HCT116 (cell line): ENCODE results near the gene PURB. TPM values are rescaled to one million over a fixed set of nuclear protein-coding genes. Genes with fewer than 3 reads are reported as not detected.

Experiments
- ATAC-seq: fragments of 200-7000 bp; cut with Tn5 transposase; 2 replicates; pipeline ENCODE4 v1.9.1; 2020; ENCODE audit warnings: mild to moderate bottlenecking, moderate library complexity
- BruUV-seq: library from RNA; stranded (reverse); fragments of 400-500 nt; replicated peaks from 2 replicates; lab custom pipeline; 2021; lab: Mats Ljungman, UMichigan
- CTCF ChIA-PET: fragments of 300-600 bp; sonication (Branson Sonifier 250); formaldehyde crosslinking; loops from one replicate; lab custom pipeline; 2021; ENCODE audit warnings: antibody characterized with exemption; lab: Charles Lee
- POLR2A ChIA-PET: fragments of 300-600, 350-600 bp; sonication (Branson Sonifier 250); formaldehyde crosslinking; loops from one replicate; lab custom pipeline; 2021; ENCODE audit warnings: antibody characterized with exemption; lab: Charles Lee
- RAD21 ChIA-PET, 2 experiments: fragments of 300-600 bp; sonication (Branson Sonifier 250); formaldehyde crosslinking; loops; one replicate each; lab custom pipeline; 2023; ENCODE audit warnings: low total read pairs in 2 of 2; ENCODE audit not compliant: uncharacterized antibody in 2 of 2, unreplicated experiment in 2 of 2, low non-redundant PET in 1 of 2; lab: Charles Lee
- DNase-seq: peaks from one replicate; pipeline ENCODE4 v3.0.0-alpha.2; 2010; ENCODE audit warnings: low read depth, low spot score
- H2AFZ ChIP-seq: fragments of 200-600 bp; shearing (Covaris generic), sonication (generic); 2 replicates; pipeline ENCODE4 v1.6.1; 2017; ENCODE audit warnings: low read depth, mixed run types, mixed read lengths, antibody characterized with exemption, low read length; ENCODE audit not compliant: poor library complexity, severe bottlenecking
- H3K27ac ChIP-seq: 2 replicates; pipeline ENCODE4 v1.5.1; 2012; ENCODE audit warnings: low read depth, low read length
- H3K27me3 ChIP-seq: fragments of 200-600 bp; sonication (generic); 2 replicates; pipeline ENCODE4 v1.6.1; 2016; ENCODE audit warnings: mixed run types, low read length, mixed read lengths; ENCODE audit not compliant: insufficient read depth
- H3K36me3 ChIP-seq, 2 experiments: fragments of 200-500 bp in 1 of 2; fragments of 200-600 bp in 1 of 2; sonication (Bioruptor generic) in 1 of 2; sonication (generic) in 1 of 2; 2 replicates each; pipeline versions ENCODE4 v1.5.1 to v1.6.1; 2014 to 2016; ENCODE audit warnings: low read length in 2 of 2, inconsistent platforms in 1 of 2, mixed read lengths in 1 of 2, mixed run types in 1 of 2; ENCODE audit not compliant: insufficient read depth in 2 of 2, control insufficient read depth in 1 of 2
- H3K4me1 ChIP-seq, 2 experiments: fragments of 200-600 bp in 1 of 2; sonication (generic) in 1 of 2; 2 replicates each; pipeline versions ENCODE4 v1.5.1 to v1.6.1; 2012 to 2017; ENCODE audit warnings: low read length in 2 of 2, inconsistent platforms in 1 of 2, mild to moderate bottlenecking in 1 of 2, mixed read lengths in 1 of 2, mixed run types in 1 of 2, moderate library complexity in 1 of 2; ENCODE audit not compliant: insufficient read depth in 2 of 2, control insufficient read depth in 1 of 2
- H3K4me2 ChIP-seq: fragments of 200-600 bp; sonication (generic); 2 replicates; pipeline ENCODE4 v1.6.1; 2017; ENCODE audit warnings: mixed run types, low read length, mixed read lengths
- H3K4me3 ChIP-seq, 2 experiments: fragments of 200-600 bp in 1 of 2; sonication (generic) in 1 of 2; replicated peaks in 1 of 2; 2 replicates each; pipeline ENCODE4 v1.5.1; 2011 to 2016; ENCODE audit warnings: low read length in 2 of 2, control low read depth in 1 of 2, low read depth in 1 of 2, mild to moderate bottlenecking in 1 of 2, mixed read lengths in 1 of 2, mixed run types in 1 of 2
- H3K79me2 ChIP-seq: fragments of 200-600 bp; sonication (generic); 2 replicates; pipeline ENCODE4 v1.6.1; 2017; ENCODE audit warnings: mild to moderate bottlenecking, mixed run types, low read length, moderate library complexity, mixed read lengths; ENCODE audit not compliant: insufficient read depth
- H3K9ac ChIP-seq: fragments of 200-600 bp; sonication (generic); 2 replicates; pipeline ENCODE4 v1.6.1; 2016; ENCODE audit warnings: low read length, mixed read lengths
- H3K9me2 ChIP-seq: fragments of 200-600 bp; sonication (generic), shearing (Covaris generic); 2 replicates; pipeline ENCODE4 v1.6.1; 2017; ENCODE audit warnings: mixed run types, mild to moderate bottlenecking, moderate library complexity; ENCODE audit not compliant: insufficient read depth
- H3K9me3 ChIP-seq, 2 experiments: fragments of 200-500 bp in 1 of 2; fragments of 200-600 bp in 1 of 2; sonication (Bioruptor generic) in 1 of 2; sonication (generic) in 1 of 2; 2 replicates each; pipeline ENCODE4 v1.6.1; 2014 to 2017; ENCODE audit warnings: low read length in 2 of 2, mixed read lengths in 2 of 2, inconsistent platforms in 1 of 2, low read depth in 1 of 2, mild to moderate bottlenecking in 1 of 2, mixed run types in 1 of 2, moderate library complexity in 1 of 2; ENCODE audit not compliant: control insufficient read depth in 1 of 2, insufficient read depth in 1 of 2
- H4K20me1 ChIP-seq: fragments of 200-600 bp; sonication (generic), shearing (Covaris generic); 2 replicates; pipeline ENCODE4 v1.6.1; 2017; ENCODE audit warnings: mixed run types, mild to moderate bottlenecking, moderate library complexity; ENCODE audit not compliant: insufficient read depth
- CEBPB ChIP-seq: IDR thresholded peaks from 2 replicates; pipeline ENCODE4 v1.6.1; 2012; ENCODE audit warnings: low read depth
- EGR1 ChIP-seq: IDR thresholded peaks from 2 replicates; pipeline ENCODE4 v1.6.1; 2012; ENCODE audit warnings: low read depth
- ELF1 ChIP-seq: IDR thresholded peaks from 2 replicates; pipeline ENCODE4 v1.6.1; 2012; ENCODE audit warnings: low read depth, borderline replicate concordance
- EZH2 ChIP-seq: fragments of 200-600 bp; sonication (generic); IDR thresholded peaks from 2 replicates; pipeline ENCODE4 v1.6.1; 2017; ENCODE audit warnings: antibody characterized with exemption, mixed run types
- EZH2phosphoT487 ChIP-seq: fragments of 200-600 bp; IDR thresholded peaks from 2 replicates; pipeline ENCODE4 v1.6.1; 2018; ENCODE audit warnings: antibody characterized with exemption, borderline replicate concordance
- FOSL1 ChIP-seq: IDR thresholded peaks from 2 replicates; pipeline ENCODE4 v1.6.1; 2012; ENCODE audit warnings: low read depth
- POLR2A ChIP-seq: IDR thresholded peaks from 2 replicates; pipeline ENCODE4 v1.7.0; 2011; ENCODE audit warnings: borderline replicate concordance; ENCODE audit not compliant: insufficient read depth, insufficient read length; ENCODE audit errors: extremely low read depth
- SIN3A ChIP-seq: IDR thresholded peaks from 2 replicates; pipeline ENCODE4 v1.6.1; 2012; ENCODE audit warnings: low read depth
- SP1 ChIP-seq: IDR thresholded peaks from 2 replicates; pipeline ENCODE4 v1.6.1; 2012; ENCODE audit warnings: low read depth
- SRF ChIP-seq: IDR thresholded peaks from 2 replicates; pipeline ENCODE4 v1.6.1; 2012; ENCODE audit warnings: low read depth
- TCF7L2 ChIP-seq: IDR thresholded peaks from 2 replicates; pipeline ENCODE4 v1.7.0; 2011; ENCODE audit warnings: borderline replicate concordance, inconsistent platforms; ENCODE audit not compliant: insufficient read depth, insufficient read length; ENCODE audit errors: extremely low read depth
- YY1 ChIP-seq: IDR thresholded peaks from 2 replicates; pipeline ENCODE4 v1.6.1; 2011; ENCODE audit warnings: low read length, low read depth, moderate library complexity, mild to moderate bottlenecking; ENCODE audit not compliant: insufficient replicate concordance; ENCODE audit errors: extremely low read depth
- ZNF274 ChIP-seq: fragments of 200-500 bp; sonication (Bioruptor generic); IDR thresholded peaks from 2 replicates; pipeline ENCODE4 v1.6.1; 2014; ENCODE audit warnings: mild to moderate bottlenecking, low read depth, low read length, inconsistent platforms
- intact Hi-C: fragments of 100-400 bp; cut with micrococcal nuclease; formaldehyde crosslinking; loops from 2 replicates; pipeline ENCODE4 v1.10.0; 2022
- total RNA-seq: library from RNA; stranded (reverse); gene quantifications from one replicate; pipeline ENCODE4 v1.2.1, GENCODE V29; 2021; ENCODE audit not compliant: unreplicated experiment
- TF ChIP-seq, protein P1 (sequence below): IDR thresholded peaks from 2 replicates; pipeline ENCODE4 v1.6.1; 2012
- TF ChIP-seq, protein P2 (sequence below), 3 experiments: fragments of 200-600 bp in 1 of 3; sonication (generic) in 1 of 3; IDR thresholded peaks in 2 of 3; conservative IDR thresholded peaks in 1 of 3; 2 replicates each; pipeline ENCODE4 v1.5.1; 2012 to 2017; ENCODE audit warnings: low read depth in 2 of 3, low read length in 2 of 3, antibody characterized with exemption in 1 of 3, borderline replicate concordance in 1 of 3, control low read depth in 1 of 3, mild to moderate bottlenecking in 1 of 3, mixed read lengths in 1 of 3, mixed run types in 1 of 3, moderate library complexity in 1 of 3; ENCODE audit not compliant: insufficient read depth in 1 of 3
- TF ChIP-seq, protein P3 (sequence below): IDR thresholded peaks from 2 replicates; pipeline ENCODE4 v1.6.1; 2011; ENCODE audit warnings: mild to moderate bottlenecking, low read length, moderate library complexity; ENCODE audit not compliant: insufficient replicate concordance; ENCODE audit errors: extremely low read depth

Gene PURB
- total RNA-seq, 1 experiment from 2014 or later, result 13.2 TPM

GRCh38 chr7:44912775-44913347 lies 27.5 kb upstream of the PURB start:
- Histone ChIP-seq H3K9ac (no peak overlapping the region), H4K20me1 (no peaks in the 10 kb centered on the region), H3K27ac (no peak overlapping the region), H3K4me3 (no peak overlapping the region), H2AFZ (peak overlapping the region; percentile 93), H3K4me2 (peak overlapping the region; percentile 43; the same call in 1 of the 2 replicates), H3K79me2 (no peaks in the 10 kb centered on the region), H3K9me2 (no peaks in the 10 kb centered on the region), H3K4me1 (peaks cover 6 to 15% of the 10 kb centered on the region in 2 experiments), H3K36me3 (no peaks in the 10 kb centered on the region), H3K9me3 (no peaks in the 10 kb centered on the region), H3K27me3 (no peaks in the 10 kb centered on the region)
- TF ChIP-seq ELF1, result no peak
- TF ChIP-seq, protein P1, sequence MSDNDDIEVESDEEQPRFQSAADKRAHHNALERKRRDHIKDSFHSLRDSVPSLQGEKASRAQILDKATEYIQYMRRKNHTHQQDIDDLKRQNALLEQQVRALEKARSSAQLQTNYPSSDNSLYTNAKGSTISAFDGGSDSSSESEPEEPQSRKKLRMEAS, result peak; percentile 62
- POLR2A ChIA-PET, result interaction anchor here (0.6 kb wide), 2 partner anchors 55 to 347 kb away, joined by 4 read pairs; no protein-coding TSS in a partner anchor
- ATAC-seq (peak; percentile 61), DNase-seq (no peak)
- RAD21 ChIA-PET, result interaction anchor here in 1 of 2 experiments (0.9 kb wide), 1 partner anchor 223 kb away, joined by 3 read pairs; no protein-coding TSS in a partner anchor
- BruUV-seq, result no TSS peak
- intact Hi-C loops, result no loop called here
- CTCF ChIA-PET, result interaction anchor here (1.1 kb wide), 1 partner anchor 13 kb away, joined by 4 read pairs; no protein-coding TSS in a partner anchor

GRCh38 chr7:44911911-44912310 lies 26.6 kb upstream of the PURB start:
- Histone ChIP-seq H3K9me2 (no peaks in the 10 kb centered on the region), H3K79me2 (no peaks in the 10 kb centered on the region), H3K9ac (no peak overlapping the region), H3K4me1 (peaks cover 6 to 15% of the 10 kb centered on the region in 2 experiments), H3K9me3 (no peaks in the 10 kb centered on the region), H3K36me3 (no peaks in the 10 kb centered on the region), H3K27me3 (no peaks in the 10 kb centered on the region), H3K4me2 (no peak overlapping the region), H4K20me1 (no peaks in the 10 kb centered on the region), H2AFZ (no peak overlapping the region), H3K4me3 (no peak overlapping the region), H3K27ac (no peak overlapping the region)
- CTCF ChIA-PET, result interaction anchor here (1.1 kb wide), 1 partner anchor 14 kb away, joined by 4 read pairs; no protein-coding TSS in a partner anchor
- RAD21 ChIA-PET, result interaction anchor here in 1 of 2 experiments (0.9 kb wide), 1 partner anchor 224 kb away, joined by 3 read pairs; no protein-coding TSS in a partner anchor
- intact Hi-C loops, result no loop called here
- POLR2A ChIA-PET, result no interaction called here
- BruUV-seq, result no TSS peak
- ATAC-seq, result no peak
- DNase-seq, result no peak
- TF ChIP-seq YY1 (no peak), EGR1 (no peak), EZH2 (no peak), FOSL1 (no peak), POLR2A (no peak), SP1 (no peak), SRF (no peak), TCF7L2 (no peak), CEBPB (no peak), SIN3A (no peak), ELF1 (no peak), EZH2phosphoT487 (no peak), ZNF274 (no peak)
- TF ChIP-seq, protein P2, sequence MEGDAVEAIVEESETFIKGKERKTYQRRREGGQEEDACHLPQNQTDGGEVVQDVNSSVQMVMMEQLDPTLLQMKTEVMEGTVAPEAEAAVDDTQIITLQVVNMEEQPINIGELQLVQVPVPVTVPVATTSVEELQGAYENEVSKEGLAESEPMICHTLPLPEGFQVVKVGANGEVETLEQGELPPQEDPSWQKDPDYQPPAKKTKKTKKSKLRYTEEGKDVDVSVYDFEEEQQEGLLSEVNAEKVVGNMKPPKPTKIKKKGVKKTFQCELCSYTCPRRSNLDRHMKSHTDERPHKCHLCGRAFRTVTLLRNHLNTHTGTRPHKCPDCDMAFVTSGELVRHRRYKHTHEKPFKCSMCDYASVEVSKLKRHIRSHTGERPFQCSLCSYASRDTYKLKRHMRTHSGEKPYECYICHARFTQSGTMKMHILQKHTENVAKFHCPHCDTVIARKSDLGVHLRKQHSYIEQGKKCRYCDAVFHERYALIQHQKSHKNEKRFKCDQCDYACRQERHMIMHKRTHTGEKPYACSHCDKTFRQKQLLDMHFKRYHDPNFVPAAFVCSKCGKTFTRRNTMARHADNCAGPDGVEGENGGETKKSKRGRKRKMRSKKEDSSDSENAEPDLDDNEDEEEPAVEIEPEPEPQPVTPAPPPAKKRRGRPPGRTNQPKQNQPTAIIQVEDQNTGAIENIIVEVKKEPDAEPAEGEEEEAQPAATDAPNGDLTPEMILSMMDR (IDR thresholded peaks at IDR 0.05 in 2 of 3, conservative IDR thresholded peaks at IDR 0.05 in 1 of 3; ENCODE audit: borderline replicate concordance in 1 of 3, insufficient read depth in 1 of 3, low read depth in 2 of 3, low read length in 2 of 3), result no peak
- TF ChIP-seq, protein P3, sequence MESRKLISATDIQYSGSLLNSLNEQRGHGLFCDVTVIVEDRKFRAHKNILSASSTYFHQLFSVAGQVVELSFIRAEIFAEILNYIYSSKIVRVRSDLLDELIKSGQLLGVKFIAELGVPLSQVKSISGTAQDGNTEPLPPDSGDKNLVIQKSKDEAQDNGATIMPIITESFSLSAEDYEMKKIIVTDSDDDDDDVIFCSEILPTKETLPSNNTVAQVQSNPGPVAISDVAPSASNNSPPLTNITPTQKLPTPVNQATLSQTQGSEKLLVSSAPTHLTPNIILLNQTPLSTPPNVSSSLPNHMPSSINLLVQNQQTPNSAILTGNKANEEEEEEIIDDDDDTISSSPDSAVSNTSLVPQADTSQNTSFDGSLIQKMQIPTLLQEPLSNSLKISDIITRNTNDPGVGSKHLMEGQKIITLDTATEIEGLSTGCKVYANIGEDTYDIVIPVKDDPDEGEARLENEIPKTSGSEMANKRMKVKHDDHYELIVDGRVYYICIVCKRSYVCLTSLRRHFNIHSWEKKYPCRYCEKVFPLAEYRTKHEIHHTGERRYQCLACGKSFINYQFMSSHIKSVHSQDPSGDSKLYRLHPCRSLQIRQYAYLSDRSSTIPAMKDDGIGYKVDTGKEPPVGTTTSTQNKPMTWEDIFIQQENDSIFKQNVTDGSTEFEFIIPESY, result no peak
